IMR-90 (cell line): ENCODE measurements around the gene ZFAND4. TPM values are rescaled to one million over a fixed set of nuclear protein-coding genes. Genes with fewer than 3 reads are reported as not detected.

Experiments
- ATAC-seq: fragments of 200-7000 bp; cut with Tn5 transposase; 2 replicates; pipeline ENCODE4 v1.9.1; 2020; ENCODE audit warnings: low read depth, mild to moderate bottlenecking, moderate library complexity
- BruUV-seq: library from RNA; stranded (reverse); fragments of 400-500 nt; replicated peaks from 2 replicates; lab custom pipeline; 2021; lab: Mats Ljungman, UMichigan
- CTCF ChIA-PET: fragments of 300-600 bp; formaldehyde crosslinking; extraction: SDS; loops from one replicate; lab custom pipeline; 2021; ENCODE audit warnings: antibody characterized with exemption; lab: Yijun Ruan, JAX
- POLR2A ChIA-PET: fragments of 300-600 bp; sonication (Branson Sonifier 250); formaldehyde crosslinking; loops from one replicate; lab custom pipeline; 2022; ENCODE audit warnings: antibody characterized with exemption; ENCODE audit not compliant: unreplicated experiment; lab: Charles Lee
- DNase-seq: peaks from one replicate; pipeline ENCODE4 v3.0.0; 2013
- H2AFZ ChIP-seq: replicated peaks from 2 replicates; pipeline ENCODE3; 2013; ENCODE audit warnings: low read length, mild to moderate bottlenecking; ENCODE audit not compliant: poor library complexity
- H2AK5ac ChIP-seq: 2 replicates; pipeline ENCODE4 v1.6.1; 2013; ENCODE audit warnings: low read depth, low read length, inconsistent platforms
- H2AK9ac ChIP-seq: replicated peaks from 2 replicates; pipeline ENCODE3; 2013; ENCODE audit warnings: mild to moderate bottlenecking, low read depth, low read length, moderate library complexity; ENCODE audit not compliant: poor library complexity
- H2BK120ac ChIP-seq: 2 replicates; pipeline ENCODE4 v1.6.1; 2013; ENCODE audit warnings: low read depth, low read length, inconsistent platforms
- H2BK15ac ChIP-seq: 3 replicates; pipeline ENCODE4 v1.6.1; 2013; ENCODE audit warnings: low read depth, low read length, inconsistent platforms
- H2BK20ac ChIP-seq: 2 replicates; pipeline ENCODE4 v1.6.1; 2013; ENCODE audit warnings: low read depth, mild to moderate bottlenecking, inconsistent platforms, low read length, moderate library complexity
- H2BK5ac ChIP-seq: 2 replicates; pipeline ENCODE4 v1.6.1; 2013; ENCODE audit warnings: mild to moderate bottlenecking, low read depth, low read length, inconsistent platforms; ENCODE audit not compliant: poor library complexity, severe bottlenecking
- H3K14ac ChIP-seq: replicated peaks from 2 replicates; pipeline ENCODE4 v1.6.1; 2013; ENCODE audit warnings: low read depth, low read length, inconsistent platforms
- H3K18ac ChIP-seq: 2 replicates; pipeline ENCODE4 v1.6.1; 2013; ENCODE audit warnings: low read depth, low read length, control low read depth
- H3K23ac ChIP-seq: 2 replicates; pipeline ENCODE4 v1.6.1; 2013; ENCODE audit warnings: low read depth, low read length, inconsistent platforms
- H3K27ac ChIP-seq: 2 replicates; pipeline ENCODE4 v1.5.1; 2013; ENCODE audit warnings: mild to moderate bottlenecking, control low read depth, low read length; ENCODE audit not compliant: insufficient read depth
- H3K27me3 ChIP-seq: 2 replicates; pipeline ENCODE4 v1.6.1; 2013; ENCODE audit warnings: low read length; ENCODE audit not compliant: control insufficient read depth, insufficient read depth
- H3K36me3 ChIP-seq: 2 replicates; pipeline ENCODE4 v1.6.1; 2013; ENCODE audit warnings: low read length, mixed read lengths; ENCODE audit not compliant: control insufficient read depth, insufficient read depth
- H3K4ac ChIP-seq: 2 replicates; pipeline ENCODE4 v1.6.1; 2013; ENCODE audit warnings: low read depth, low read length, inconsistent platforms
- H3K4me1 ChIP-seq: 2 replicates; pipeline ENCODE4 v1.6.1; 2013; ENCODE audit warnings: low read length, mixed read lengths; ENCODE audit not compliant: control insufficient read depth, insufficient read depth
- H3K4me2 ChIP-seq: 2 replicates; pipeline ENCODE4 v1.6.1; 2013; ENCODE audit warnings: low read depth, mild to moderate bottlenecking, control low read depth, low read length, moderate library complexity
- H3K4me3 ChIP-seq: 2 replicates; pipeline ENCODE4 v1.5.1; 2013; ENCODE audit warnings: low read depth, mild to moderate bottlenecking, control low read depth, low read length, moderate library complexity; ENCODE audit not compliant: insufficient read depth
- H3K56ac ChIP-seq: 2 replicates; pipeline ENCODE4 v1.6.1; 2013; ENCODE audit warnings: low read length, inconsistent platforms; ENCODE audit not compliant: insufficient read depth; ENCODE audit errors: extremely low read depth
- H3K79me1 ChIP-seq, 2 experiments: 2 replicates each; pipeline ENCODE4 v1.6.1; 2013; ENCODE audit warnings: low read length in 2 of 2, inconsistent platforms in 1 of 2, low read depth in 1 of 2
- H3K9ac ChIP-seq: 2 replicates; pipeline ENCODE4 v1.6.1; 2013; ENCODE audit warnings: low read depth, low read length, control low read depth
- H3K9me1 ChIP-seq: 2 replicates; pipeline ENCODE4 v1.6.1; 2013; ENCODE audit warnings: low read length, inconsistent platforms; ENCODE audit not compliant: insufficient read depth
- H3K9me3 ChIP-seq: 2 replicates; pipeline ENCODE4 v1.6.1; 2013; ENCODE audit warnings: low read length; ENCODE audit not compliant: control insufficient read depth, insufficient read depth
- H4K20me1 ChIP-seq: 2 replicates; pipeline ENCODE4 v1.6.1; 2013; ENCODE audit warnings: low read length, inconsistent platforms; ENCODE audit not compliant: insufficient read depth
- H4K5ac ChIP-seq: 2 replicates; pipeline ENCODE4 v1.6.1; 2013; ENCODE audit warnings: mild to moderate bottlenecking, low read depth, low read length, control low read depth
- H4K8ac ChIP-seq, 2 experiments: 2 replicates each; pipeline ENCODE4 v1.6.1; 2013; ENCODE audit warnings: low read depth in 2 of 2, low read length in 2 of 2, control low read depth in 1 of 2, inconsistent platforms in 1 of 2
- H4K91ac ChIP-seq: 2 replicates; pipeline ENCODE4 v1.6.1; 2013; ENCODE audit warnings: low read depth, low read length, inconsistent platforms; ENCODE audit not compliant: insufficient read depth
- CHD1 ChIP-seq: IDR thresholded peaks from 2 replicates; pipeline ENCODE4 v1.6.1; 2012; ENCODE audit warnings: low read depth, low read length, improper control_type of control experiment
- ELK1 ChIP-seq: fragments of 150-350 bp; IDR thresholded peaks from 2 replicates; pipeline ENCODE4 v1.6.1; 2016; ENCODE audit warnings: low read depth, mild to moderate bottlenecking, low read length, moderate library complexity, borderline replicate concordance
- MXI1 ChIP-seq: IDR thresholded peaks from 2 replicates; pipeline ENCODE4 v1.6.1; 2012; ENCODE audit warnings: low read depth, mild to moderate bottlenecking, low read length, moderate library complexity, borderline replicate concordance
- WGBS, 2 experiments: methylation state at CpG; one replicate each; pipeline versions ENCODE4 v1.1.5 to v1.1.7; 2013; ENCODE audit warnings: missing lambda C conversion rate in 2 of 2; ENCODE audit not compliant: insufficient read length in 1 of 2; ENCODE audit errors: extremely low coverage in 2 of 2; 5-methylcytosine and 5-hydroxymethylcytosine counted together
- dilution Hi-C: fragments of 300-500 bp; cut with HindIII; formaldehyde crosslinking; loops from one replicate; pipeline ENCODE4 v1.14.3; 2018; ENCODE audit warnings: low sequenced_read_pairs; ENCODE audit not compliant: unreplicated experiment
- in situ Hi-C: fragments of 300-500 bp; cut with MboI; formaldehyde crosslinking; loops from 3 replicates; pipeline ENCODE4 v1.14.3; 2019; ENCODE audit warnings: low sequenced_read_pairs, inconsistent platforms, mixed read lengths
- intact Hi-C: fragments of 100-400 bp; cut with micrococcal nuclease; formaldehyde crosslinking; loops from 2 replicates; pipeline ENCODE4 v1.10.0; 2022
- polyA plus RNA-seq, 3 experiments: library from polyadenylated mRNA; depleted of rRNA; stranded (reverse); fragments of >200 nt; gene quantifications; 2 replicates each; pipeline ENCODE4 v1.2.3, GENCODE V29; 2012; ENCODE audit warnings: low replicate concordance in 1 of 3
- total RNA-seq: library from RNA; depleted of rRNA; stranded (reverse); fragments of >200 nt; gene quantifications from 2 replicates; pipeline ENCODE4 v1.2.3, GENCODE V29; 2012

ZFAND4 gene
- total and polyA plus RNA-seq, 2 of the 4 experiments (the other 2 are of a cell fraction), result 2.0 to 3.4 TPM

- intact Hi-C loops, result no loop called here
Observed at GRCh38 chr10:45646384-45647050, 26.1 kb downstream of the ZFAND4 start.

More at GRCh38 chr10:45646384-45647050, 26.1 kb downstream of the ZFAND4 start:
- CTCF ChIA-PET, result interaction anchor here (0.6 kb wide), 1 partner anchor 20 kb away, joined by 3 read pairs; no protein-coding TSS in a partner anchor
- POLR2A ChIA-PET, result no interaction called here
- no peak overlapping the region for H2BK20ac ChIP-seq
- H4K8ac ChIP-seq, result no peak overlapping the region
- H2AFZ ChIP-seq, result no peak overlapping the region
- no peaks in the 10 kb centered on the region for H3K4me1 ChIP-seq
- H3K4me2 ChIP-seq, result no peak overlapping the region
- H2BK120ac ChIP-seq, result no peak overlapping the region
- no peak overlapping the region for H3K23ac ChIP-seq
- H3K36me3 ChIP-seq, result no peaks in the 10 kb centered on the region
- H3K4ac ChIP-seq, result no peak overlapping the region
- no peaks in the 10 kb centered on the region for H3K9me3 ChIP-seq
- no peak overlapping the region for H2BK15ac ChIP-seq
- no peak for TF ChIP-seq CHD1
- TF ChIP-seq ELK1, result no peak
- TF ChIP-seq MXI1, result no peak
- no peak overlapping the region for H2BK5ac ChIP-seq
- no peak overlapping the region for H2AK9ac ChIP-seq
- ATAC-seq (no peak), DNase-seq (no peak)
- H3K14ac ChIP-seq, result no peak overlapping the region
- no peak overlapping the region for H3K4me3 ChIP-seq
- BruUV-seq, result no TSS peak
- dilution Hi-C loops, result no loop called here
- H4K20me1 ChIP-seq, result no peaks in the 10 kb centered on the region
- H4K91ac ChIP-seq, result no peak overlapping the region
- H3K18ac ChIP-seq, result no peak overlapping the region
- H3K79me1 ChIP-seq, result no peaks in the 10 kb centered on the region
- no peaks in the 10 kb centered on the region for H3K27me3 ChIP-seq
- no peak overlapping the region for H3K56ac ChIP-seq
- no peak overlapping the region for H3K9ac ChIP-seq
- no peak overlapping the region for H3K27ac ChIP-seq
- no peaks in the 10 kb centered on the region for H3K9me1 ChIP-seq
- no peak overlapping the region for H4K5ac ChIP-seq
- no peak overlapping the region for H2AK5ac ChIP-seq
- in situ Hi-C loops, result no loop called here
- WGBS, 2 experiments, result 83% methylated on average over 2 of the region's 4 CpGs; no CpG with 5 or more reads in 1 of the 2 experiments
